Measurements from ENCODE around the gene EHMT1. TPM values are rescaled to one million over a fixed set of nuclear protein-coding genes. Genes with fewer than 3 reads are reported as not detected.

The EHMT1 gene
- total and polyA plus RNA-seq, 9 of the 15 experiments (the other 6 are each of a cell fraction or from before 2014, with no cell fraction given), result 2.2 to 76.0 (median 36.4) TPM

GRCh38 chr9:137578518-137579258 lies 40.1 kb upstream of the EHMT1 start, which contains the start of gene DPH7 (continued):
- TF ChIP-seq RAD21 (CRISPR knock-in tag; conservative IDR thresholded peaks at IDR 0.05 in 1 of 2, IDR thresholded peaks at IDR 0.05 in 1 of 2) (peak; percentile 26 to 27; a peak in 2 of 4 replicates), EP300 (IDR thresholded peaks at IDR 0.05; ENCODE audit: low read length) (peak; percentile 54), TAF9B (IDR thresholded peaks at IDR 0.05; ENCODE audit: partially characterized antibody) (no peak), POLR2G (IDR thresholded peaks at IDR 0.05; ENCODE audit: low read depth, low read length) (peak; percentile 95), YY1 (IDR thresholded peaks at IDR 0.05; ENCODE audit: borderline replicate concordance in 1 of 3, control insufficient read depth in 1 of 3, extremely low read depth in 1 of 3, insufficient read depth in 3 of 3, insufficient read length in 1 of 3, insufficient replicate concordance in 2 of 3, low read depth in 1 of 3, low read length in 2 of 3) (peak in 2 of 3 experiments; percentile 61 to 68), STAT6 (CRISPR knock-in tag; IDR thresholded peaks at IDR 0.05) (no peak), RBM14 (IDR thresholded peaks at IDR 0.05; ENCODE audit: borderline replicate concordance, insufficient read depth, low read depth, low read length) (0 out of 2 replicates have a peak, but pooled peaks have one; percentile 18), ZNF778 (CRISPR knock-in tag; IDR thresholded peaks at IDR 0.05) (no peak), MTF1 (CRISPR knock-in tag; IDR thresholded peaks at IDR 0.05; ENCODE audit: borderline replicate concordance) (no peak), STAT5B (CRISPR knock-in tag; IDR thresholded peaks at IDR 0.05) (no peak), PHTF2 (CRISPR knock-in tag; IDR thresholded peaks at IDR 0.05) (no peak), ZNF318 (IDR thresholded peaks at IDR 0.05; ENCODE audit: borderline replicate concordance in 1 of 2, low read depth in 1 of 2) (no peak), MEF2D (tag; conservative IDR thresholded peaks at IDR 0.05; ENCODE audit: low read depth) (no peak), NCOA4 (IDR thresholded peaks at IDR 0.05; ENCODE audit: partially characterized antibody) (no peak)
